ENCODE results near the gene ZBTB7C.

DNA sequence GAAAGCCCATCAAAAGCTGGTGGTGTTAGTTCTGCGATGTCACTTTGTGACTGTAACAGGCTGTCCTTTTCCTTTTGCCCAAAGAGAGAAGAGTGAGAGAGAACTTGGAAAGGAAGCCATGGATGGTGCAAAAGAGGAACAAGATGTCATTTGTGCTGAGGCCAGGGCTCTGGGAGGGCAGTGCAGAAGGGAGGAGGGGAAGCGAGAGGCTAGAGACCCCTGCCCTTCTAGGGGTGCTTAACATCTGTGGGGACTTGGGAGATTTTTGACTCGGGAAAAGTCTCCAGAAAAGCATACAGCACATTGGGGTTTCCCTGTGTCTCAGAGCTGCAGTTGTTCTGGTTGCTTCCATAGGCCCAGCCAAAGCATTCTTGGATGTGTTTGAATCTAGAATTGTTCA lies 49.6 kb downstream of the ZBTB7C start:
- TF ChIP-seq POLR2A (IDR thresholded peaks at IDR 0.05; ENCODE audit: low read depth, low read length), result no peak
- TF ChIP-seq SPI1 (IDR thresholded peaks at IDR 0.05; ENCODE audit: low read depth, low read length), result no peak

All from GM12891 (cell line).